NCI-H1930 (cell line): Measurements from ENCODE around the gene ASB1.
"Not testable (repeated sequence)": the region's sequence is repeated elsewhere in the genome, so short reads cannot be mapped to it uniquely, and the experiment has no call there.

Experiments used
- DNase-seq, 2 experiments: peaks; one replicate each; lab custom pipeline; 2025; lab: John Stamatoyannopoulos, UW

The ASB1 gene

GRCh38 chr2:238423561-238424312 lies 3.0 kb upstream of the ASB1 start:
- DNase-seq = no peak

GRCh38 chr2:238424313-238424700 lies 2.4 kb upstream of the ASB1 start:
- no peak for DNase-seq

GRCh38 chr2:238425505-238425978 lies 1.2 kb upstream of the ASB1 start:
- DNase-seq = no peak

GRCh38 chr2:238425979-238426567 lies 654 bp upstream of the ASB1 start:
- DNase-seq = no peak

GRCh38 chr2:238427435-238428162 lies 872 bp downstream of the ASB1 start:
- DNase-seq = no peak

GRCh38 chr2:238428866-238429265 lies 2.1 kb downstream of the ASB1 start:
- no peak for DNase-seq

GRCh38 chr2:238430781-238431180 lies 4.1 kb downstream of the ASB1 start:
- DNase-seq = no peak

GRCh38 chr2:238431456-238431855 lies 4.7 kb downstream of the ASB1 start:
- DNase-seq = no peak

- DNase-seq = no peak
These were observed 6.7 kb downstream of the ASB1 start for GRCh38 chr2:238433300-238433915.

GRCh38 chr2:238433941-238434845 lies 7.5 kb downstream of the ASB1 start:
- no peak for DNase-seq

- no peak for DNase-seq
These were observed 8.4 kb downstream of the ASB1 start for GRCh38 chr2:238434846-238435751.

- DNase-seq = no peak
These were observed 9.0 kb downstream of the ASB1 start for GRCh38 chr2:238435752-238436096.

GRCh38 chr2:238438856-238439849 lies 12.4 kb downstream of the ASB1 start:
- no peak for DNase-seq

- no peak for DNase-seq
These were observed 13.2 kb downstream of the ASB1 start for GRCh38 chr2:238439917-238440316.

GRCh38 chr2:238440331-238440730 lies 13.6 kb downstream of the ASB1 start:
- no peak for DNase-seq

- no peak for DNase-seq
These were observed 14.0 kb downstream of the ASB1 start for GRCh38 chr2:238440767-238441166.

GRCh38 chr2:238441262-238442114 lies 14.8 kb downstream of the ASB1 start:
- no peak for DNase-seq

- not testable (repeated sequence) for DNase-seq
These were observed 15.5 kb downstream of the ASB1 start for GRCh38 chr2:238442257-238442656.
